Panc1 (cell line): Measurements from ENCODE around the gene TMEM121.
"Not testable (repeated sequence)": the region's sequence is repeated elsewhere in the genome, so short reads cannot be mapped to it uniquely, and the experiment has no call there.

ENCODE experiments used
- TCF7L2 ChIP-seq: IDR thresholded peaks from 2 replicates; pipeline ENCODE4 v1.6.1; 2011; ENCODE audit warnings: mild to moderate bottlenecking, low read depth, low read length, inconsistent platforms
- TF ChIP-seq, protein P1 (sequence below): fragments of 450-650 bp; IDR thresholded peaks from 2 replicates; pipeline ENCODE4 v1.5.1; 2017; ENCODE audit warnings: mild to moderate bottlenecking

DNA sequence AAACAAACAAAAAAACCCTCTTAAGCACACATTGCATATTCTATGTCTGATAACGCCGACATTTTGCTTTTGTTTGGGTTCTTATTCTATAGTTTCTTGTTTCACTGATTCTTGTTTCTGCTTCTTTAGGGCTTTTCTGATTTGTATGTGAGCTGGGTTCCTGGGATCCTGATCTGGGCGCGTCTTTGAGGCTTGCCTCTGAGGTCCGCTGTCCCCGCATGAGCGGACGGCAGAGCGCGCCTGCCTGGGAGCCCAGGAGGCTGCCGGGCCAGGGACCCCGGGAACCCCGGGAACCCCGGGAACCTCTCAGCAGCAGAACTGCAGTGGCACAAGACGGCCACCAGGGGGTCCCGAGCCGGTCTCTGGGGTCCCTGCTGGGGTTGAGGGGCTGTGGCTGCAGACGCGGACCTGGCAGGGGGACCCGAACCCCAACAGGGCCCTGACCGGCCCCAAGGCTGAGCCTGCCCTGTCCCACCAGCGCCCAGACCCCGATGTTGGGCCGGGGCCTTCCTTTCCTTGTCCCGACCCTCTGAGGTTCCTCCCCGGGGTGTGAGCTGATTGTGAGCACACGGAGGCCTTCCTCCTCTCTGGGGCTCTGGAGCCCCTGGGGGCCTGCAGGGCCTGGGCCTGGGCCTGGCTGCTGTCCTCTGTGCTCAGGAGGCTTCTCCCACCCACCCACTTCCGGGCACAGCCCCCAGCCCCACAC, 32.2 kb downstream of the TMEM121 start:
- TF ChIP-seq, protein P1, sequence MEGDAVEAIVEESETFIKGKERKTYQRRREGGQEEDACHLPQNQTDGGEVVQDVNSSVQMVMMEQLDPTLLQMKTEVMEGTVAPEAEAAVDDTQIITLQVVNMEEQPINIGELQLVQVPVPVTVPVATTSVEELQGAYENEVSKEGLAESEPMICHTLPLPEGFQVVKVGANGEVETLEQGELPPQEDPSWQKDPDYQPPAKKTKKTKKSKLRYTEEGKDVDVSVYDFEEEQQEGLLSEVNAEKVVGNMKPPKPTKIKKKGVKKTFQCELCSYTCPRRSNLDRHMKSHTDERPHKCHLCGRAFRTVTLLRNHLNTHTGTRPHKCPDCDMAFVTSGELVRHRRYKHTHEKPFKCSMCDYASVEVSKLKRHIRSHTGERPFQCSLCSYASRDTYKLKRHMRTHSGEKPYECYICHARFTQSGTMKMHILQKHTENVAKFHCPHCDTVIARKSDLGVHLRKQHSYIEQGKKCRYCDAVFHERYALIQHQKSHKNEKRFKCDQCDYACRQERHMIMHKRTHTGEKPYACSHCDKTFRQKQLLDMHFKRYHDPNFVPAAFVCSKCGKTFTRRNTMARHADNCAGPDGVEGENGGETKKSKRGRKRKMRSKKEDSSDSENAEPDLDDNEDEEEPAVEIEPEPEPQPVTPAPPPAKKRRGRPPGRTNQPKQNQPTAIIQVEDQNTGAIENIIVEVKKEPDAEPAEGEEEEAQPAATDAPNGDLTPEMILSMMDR = peak; percentile 55
- TF ChIP-seq TCF7L2 = not testable (repeated sequence)
